GM12801 (cell line): Measurements from ENCODE around the gene LCN10.

Experiments used
- TF ChIP-seq, protein P1 (sequence below): IDR thresholded peaks from one replicate; pipeline ENCODE4 v1.5.1; 2011; ENCODE audit warnings: control low read depth; ENCODE audit not compliant: insufficient read length; ENCODE audit errors: extremely low read depth

The LCN10 gene

DNA sequence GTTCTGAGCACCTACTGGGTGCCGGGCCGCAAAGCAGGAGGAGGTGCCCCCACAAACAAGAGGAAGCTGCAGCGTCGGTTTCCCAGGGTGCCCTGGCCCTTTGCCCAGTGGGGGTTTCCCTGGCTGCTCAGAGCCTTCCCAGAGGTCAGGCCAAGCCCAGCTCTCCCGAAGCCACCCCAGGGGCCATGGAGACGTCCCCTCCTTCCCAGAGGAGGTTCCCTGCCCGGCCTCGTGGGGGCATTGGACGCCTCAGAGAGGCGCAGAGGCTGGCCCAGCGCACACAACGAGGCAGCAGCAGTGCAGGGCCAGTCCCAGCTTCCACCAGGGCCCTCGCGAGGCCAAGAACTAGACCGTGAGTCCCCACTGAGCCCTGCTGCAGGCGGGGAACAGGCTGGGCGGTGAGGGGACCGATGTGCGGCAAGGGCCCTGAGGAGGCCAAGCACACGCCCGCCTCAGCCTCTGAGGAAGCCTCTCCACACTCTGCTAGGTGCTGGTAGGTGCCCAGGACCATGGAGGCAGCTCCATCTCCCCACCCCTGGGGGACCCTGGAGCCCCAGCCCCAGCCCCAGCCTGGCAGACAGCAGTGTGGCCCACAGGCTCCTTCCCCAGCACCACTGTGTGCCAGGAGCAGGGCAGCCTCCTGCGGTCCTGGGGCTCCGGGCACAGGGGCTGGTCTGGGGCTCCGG, 23.4 kb downstream of the LCN10 start:
- TF ChIP-seq, protein P1, sequence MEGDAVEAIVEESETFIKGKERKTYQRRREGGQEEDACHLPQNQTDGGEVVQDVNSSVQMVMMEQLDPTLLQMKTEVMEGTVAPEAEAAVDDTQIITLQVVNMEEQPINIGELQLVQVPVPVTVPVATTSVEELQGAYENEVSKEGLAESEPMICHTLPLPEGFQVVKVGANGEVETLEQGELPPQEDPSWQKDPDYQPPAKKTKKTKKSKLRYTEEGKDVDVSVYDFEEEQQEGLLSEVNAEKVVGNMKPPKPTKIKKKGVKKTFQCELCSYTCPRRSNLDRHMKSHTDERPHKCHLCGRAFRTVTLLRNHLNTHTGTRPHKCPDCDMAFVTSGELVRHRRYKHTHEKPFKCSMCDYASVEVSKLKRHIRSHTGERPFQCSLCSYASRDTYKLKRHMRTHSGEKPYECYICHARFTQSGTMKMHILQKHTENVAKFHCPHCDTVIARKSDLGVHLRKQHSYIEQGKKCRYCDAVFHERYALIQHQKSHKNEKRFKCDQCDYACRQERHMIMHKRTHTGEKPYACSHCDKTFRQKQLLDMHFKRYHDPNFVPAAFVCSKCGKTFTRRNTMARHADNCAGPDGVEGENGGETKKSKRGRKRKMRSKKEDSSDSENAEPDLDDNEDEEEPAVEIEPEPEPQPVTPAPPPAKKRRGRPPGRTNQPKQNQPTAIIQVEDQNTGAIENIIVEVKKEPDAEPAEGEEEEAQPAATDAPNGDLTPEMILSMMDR: no peak

DNA sequence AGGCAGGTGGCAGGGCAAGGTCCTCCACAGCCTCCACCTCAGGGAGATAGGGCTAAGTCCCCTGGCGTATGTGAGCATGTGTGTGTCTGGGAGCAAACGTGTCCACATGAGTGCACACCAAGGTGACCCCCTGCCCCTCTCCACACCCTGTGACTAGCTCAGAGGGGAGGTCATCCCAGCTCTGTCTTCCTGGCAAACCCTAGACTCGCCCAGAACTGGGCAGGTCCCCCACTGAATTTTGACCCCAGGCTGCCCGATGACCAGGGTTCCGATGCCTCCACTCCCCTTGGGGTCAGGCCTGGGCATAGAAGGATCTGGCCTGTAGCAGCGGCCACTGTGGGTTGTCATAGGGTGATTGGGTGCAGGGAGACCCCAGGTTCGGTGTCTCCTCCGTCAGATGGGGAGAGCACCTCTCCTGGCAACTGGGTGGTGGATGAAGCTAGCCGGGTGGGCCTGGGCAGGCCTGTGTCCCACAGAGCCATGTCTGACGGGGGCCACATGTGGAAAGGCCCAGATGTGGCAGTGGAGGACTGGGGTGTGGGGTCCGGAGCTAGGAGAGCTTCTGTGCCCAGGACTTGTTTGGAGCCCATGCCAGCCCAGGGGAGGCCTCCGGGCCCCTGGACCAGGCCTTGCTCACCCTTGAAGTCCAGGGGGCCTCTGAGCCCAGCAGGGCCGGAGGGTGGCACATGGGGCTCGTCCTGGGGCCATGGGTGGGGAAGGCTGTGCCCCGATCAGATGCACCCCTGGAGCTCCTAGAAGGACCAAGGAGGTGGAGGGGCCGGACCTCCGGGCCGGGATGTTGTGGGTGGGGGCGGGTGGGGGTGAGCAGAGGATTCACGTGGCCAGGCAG, 24.2 kb downstream of the LCN10 start:
- TF ChIP-seq, protein P1: no peak

DNA sequence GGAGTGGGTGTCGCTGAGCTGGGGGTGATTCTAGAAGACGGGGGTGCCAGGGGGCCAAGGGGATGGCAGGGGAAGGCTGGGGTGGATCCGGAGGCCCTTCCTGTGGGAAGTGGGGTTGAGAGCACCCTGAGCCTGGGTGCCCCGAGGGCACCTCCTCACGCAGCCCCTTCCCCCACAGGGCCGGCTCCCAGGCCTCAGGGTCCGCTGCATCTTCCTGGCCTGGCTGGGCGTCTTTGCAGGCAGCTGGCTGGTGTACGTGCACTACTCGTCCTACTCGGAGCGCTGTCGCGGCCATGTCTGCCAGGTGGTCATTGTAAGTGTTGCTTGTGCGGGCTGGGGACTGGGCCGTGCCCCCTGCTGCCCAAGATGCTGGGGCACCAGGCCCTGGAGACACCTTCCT, 25.3 kb downstream of the LCN10 start:
- TF ChIP-seq, protein P1: no peak

DNA sequence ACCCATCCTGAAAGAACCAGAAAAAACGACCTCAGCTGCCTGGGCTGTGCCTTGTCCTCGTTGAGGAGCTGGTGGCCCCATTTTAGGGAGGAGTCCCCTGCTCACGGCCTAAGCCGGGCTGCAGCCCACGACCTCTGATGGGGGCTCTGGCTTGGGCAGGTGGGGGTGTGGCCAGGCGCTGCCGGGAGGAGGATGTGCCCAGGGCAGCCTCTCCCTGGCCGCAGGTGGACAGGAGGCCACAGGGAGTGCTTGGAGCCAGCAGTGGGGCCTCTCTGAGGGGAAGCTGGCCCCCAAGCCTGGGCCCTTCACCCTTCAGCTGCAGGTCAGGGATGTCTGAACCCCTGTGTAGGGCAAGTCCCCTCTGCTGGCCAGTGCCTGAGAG, 27.9 kb downstream of the LCN10 start:
- TF ChIP-seq, protein P1: no peak

DNA sequence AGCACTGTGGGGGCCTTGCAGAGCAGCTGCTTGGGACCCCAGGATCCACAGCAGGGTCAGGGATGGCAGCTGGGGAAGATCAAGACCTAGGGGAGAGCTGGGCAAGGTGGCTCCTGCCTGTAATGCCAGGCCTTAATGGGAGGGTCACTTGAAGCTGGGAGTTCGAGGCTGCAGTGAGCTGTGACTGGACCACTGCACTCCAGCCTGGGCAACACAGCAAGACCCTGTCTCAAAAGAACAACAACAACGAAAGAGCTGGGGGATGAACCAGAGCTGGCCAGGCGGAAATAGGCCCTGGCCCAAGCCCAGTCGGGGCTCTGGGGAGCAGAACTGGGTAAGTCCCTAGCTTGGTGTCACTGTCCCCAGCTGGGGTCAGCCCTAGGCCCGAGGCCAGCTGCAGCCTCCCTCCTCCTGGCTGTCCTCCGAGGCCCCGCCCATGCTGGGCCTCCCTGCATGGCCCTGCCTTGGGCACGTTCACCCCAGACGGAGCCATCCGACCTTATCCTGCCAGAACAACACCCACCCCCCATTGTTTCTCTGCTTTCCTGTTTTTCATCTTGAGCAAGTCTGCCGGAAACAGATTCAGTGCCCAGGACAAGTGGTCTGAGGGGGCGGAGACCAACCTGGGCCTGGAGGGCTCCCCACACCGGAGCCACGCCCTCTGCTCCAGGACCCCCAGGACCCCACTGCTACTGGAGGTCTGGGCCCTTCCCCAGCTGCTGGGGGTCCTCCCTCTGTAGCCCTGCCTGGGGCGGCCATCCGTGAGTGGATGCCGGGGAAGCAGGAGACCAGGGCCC, 28.4 kb downstream of the LCN10 start:
- TF ChIP-seq, protein P1: no peak

DNA sequence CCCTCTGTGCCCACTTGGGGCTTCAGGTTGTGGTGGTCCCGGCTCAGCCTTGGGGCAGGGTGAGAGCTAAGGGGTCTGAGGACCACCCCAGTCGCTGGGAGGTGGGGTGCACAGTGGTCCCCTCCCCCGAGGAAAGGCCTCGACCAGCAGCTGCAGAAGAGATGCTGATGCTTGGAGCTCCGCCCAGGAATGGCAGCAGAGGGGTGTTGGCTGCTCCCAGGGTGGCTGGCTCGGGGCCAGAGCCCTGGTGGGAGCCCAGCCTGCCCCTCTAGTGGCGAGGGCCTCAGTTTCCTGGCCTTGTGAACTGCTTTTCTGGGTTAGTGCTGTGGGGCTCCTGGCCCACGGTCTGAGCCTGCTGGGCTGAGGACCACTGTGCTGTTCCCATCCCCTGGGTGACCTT, 29.2 kb downstream of the LCN10 start:
- TF ChIP-seq, protein P1: no peak

DNA sequence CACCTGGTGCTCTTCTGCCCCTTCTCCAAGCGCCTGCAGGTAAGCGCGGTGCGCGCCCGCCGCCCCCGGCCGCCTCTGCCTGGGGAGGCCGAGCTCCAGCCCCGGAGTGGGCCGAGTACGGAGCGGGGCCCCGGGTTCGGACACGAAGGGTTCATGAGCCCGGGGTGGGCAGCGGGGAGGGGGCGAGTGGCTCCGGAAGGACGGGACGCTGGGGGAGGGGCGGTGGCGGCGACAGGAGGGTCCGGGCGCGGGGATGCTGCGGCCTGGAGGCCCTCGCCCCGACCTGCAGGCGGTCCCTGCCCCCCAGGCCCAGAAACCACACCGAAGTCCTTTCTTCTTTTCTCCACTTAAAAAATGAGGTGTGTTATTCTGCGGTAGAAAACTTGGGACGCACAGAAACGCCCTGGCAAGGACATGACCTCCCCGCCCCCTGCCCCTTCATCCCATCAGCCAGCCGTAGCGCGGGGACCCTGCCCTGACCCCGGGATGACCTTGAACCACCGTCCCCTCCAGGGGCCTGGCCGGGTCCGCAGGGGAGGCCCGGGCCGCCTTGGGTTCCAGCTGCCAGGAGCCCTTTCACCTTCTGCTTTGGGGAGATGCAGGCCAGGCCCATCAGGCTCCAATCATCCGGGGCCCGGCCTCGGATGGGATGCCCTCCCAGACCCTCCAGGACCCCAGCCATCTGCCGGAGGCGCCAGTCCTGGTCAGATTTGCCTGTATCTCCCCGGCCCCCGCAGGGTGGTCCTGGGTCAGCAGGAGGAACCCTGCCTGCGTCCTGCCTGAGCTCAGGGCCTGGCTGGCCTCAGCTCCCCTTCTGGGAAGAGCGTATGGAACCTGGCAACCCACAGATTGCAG, 29.8 kb downstream of the LCN10 start:
- TF ChIP-seq, protein P1: no peak
